HG03175 (cell line): ENCODE measurements around the gene STOX1.
"Not testable (repeated sequence)": the region's sequence is repeated elsewhere in the genome, so short reads cannot be mapped to it uniquely, and the experiment has no call there.

Experiments
- ATAC-seq: cut with Tn5 transposase; IDR thresholded peaks from one replicate; pipeline ENCODE4 v1.9.1; 2021; ENCODE audit warnings: mild to moderate bottlenecking, moderate library complexity; ENCODE audit not compliant: unreplicated experiment

Gene STOX1

GRCh38 chr10:68879628-68880027 lies 52.3 kb downstream of the STOX1 start:
- no peak for ATAC-seq

DNA sequence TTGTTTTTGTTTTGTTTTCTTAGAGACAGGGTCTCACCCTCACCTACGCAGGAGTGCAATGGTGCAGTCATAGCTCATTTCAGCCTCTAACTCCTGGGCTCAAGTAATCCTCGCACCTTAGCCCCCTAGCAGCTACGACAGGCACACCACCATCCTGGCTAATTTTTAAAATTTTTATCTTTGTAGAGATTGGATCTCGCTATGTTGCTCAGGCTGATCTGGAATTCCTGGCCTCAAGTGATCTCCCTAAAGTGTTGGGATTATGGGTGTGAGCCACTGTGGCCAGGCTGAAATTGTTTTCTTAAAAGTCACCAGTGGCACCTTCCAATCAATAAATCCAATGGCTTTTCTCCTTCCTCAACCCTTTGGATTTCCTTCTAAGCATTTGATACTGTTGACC lies 52.9 kb downstream of the STOX1 start:
- no peak for ATAC-seq

DNA sequence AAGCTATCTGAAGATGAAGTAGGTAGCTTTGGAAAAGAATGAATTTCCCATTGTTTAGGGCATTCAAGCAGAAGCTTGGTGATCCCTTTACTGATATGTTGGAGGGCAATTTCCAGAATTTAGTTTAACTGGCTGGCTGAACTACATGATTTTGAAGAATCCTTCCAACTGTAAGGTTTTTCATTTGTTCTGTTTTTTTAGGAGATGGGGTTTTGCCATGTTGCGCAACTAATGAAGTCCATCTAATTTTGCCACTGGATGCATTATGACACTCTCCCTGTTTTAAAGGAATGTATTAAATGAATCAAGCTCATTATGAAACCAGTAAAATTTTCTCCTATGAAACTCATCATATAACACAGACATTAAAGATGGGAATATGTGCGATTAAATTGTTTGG lies 67.7 kb downstream of the STOX1 start:
- no peak for ATAC-seq

DNA sequence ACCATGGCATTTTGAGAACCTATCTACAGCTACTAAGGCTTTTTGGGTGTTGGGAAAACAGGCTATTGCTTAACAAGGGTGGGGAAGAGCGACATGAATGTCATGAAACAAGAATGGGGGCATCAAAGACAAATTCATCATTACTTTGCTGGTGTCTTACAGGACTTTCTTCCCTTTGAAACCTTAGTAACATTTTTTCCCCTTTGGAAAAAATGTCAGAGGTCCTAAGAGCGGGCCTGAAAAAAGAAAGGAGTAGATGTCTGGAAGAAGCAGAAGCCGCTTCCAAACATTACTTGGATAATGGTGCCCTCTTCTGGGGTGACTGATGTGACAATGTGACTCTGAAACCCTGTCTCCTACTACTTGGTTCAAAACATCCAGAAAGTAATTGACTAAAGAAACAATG lies 70.0 kb downstream of the STOX1 start:
- ATAC-seq = no peak

DNA sequence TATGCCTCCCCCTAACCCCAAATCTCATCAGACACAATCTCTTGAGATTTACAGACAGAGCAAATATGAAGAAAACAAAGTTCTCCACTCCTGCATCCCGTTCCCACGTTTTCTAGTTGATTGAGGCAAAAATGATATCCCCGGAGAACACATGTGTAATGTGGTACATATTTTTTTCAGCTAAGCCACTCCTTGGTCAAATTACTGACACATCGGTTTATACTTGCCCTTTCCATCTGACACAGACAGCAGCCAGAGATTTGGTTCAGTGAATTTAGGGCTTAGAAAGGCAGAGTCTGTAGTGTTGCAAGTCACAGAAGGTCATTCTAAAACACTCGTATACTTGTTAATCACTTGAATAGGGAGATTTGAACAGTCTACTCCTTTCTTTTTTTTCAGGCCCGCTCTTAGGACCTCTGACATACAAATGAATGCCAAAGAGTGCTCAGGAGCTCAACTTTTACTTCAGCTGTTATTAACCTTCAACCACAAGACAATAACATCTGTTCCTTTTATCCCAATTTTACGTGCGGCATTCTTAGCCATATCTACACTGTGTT lies 71.9 kb downstream of the STOX1 start:
- ATAC-seq = no peak

GRCh38 chr10:68900427-68901104 lies 73.2 kb downstream of the STOX1 start:
- peak; percentile 34 for ATAC-seq

GRCh38 chr10:68901105-68901927 lies 74.0 kb downstream of the STOX1 start, which contains the start of gene DDX50:
Gene DDX50, plus strand, starts transcription at chr10:68901315. Its CDS starts 70 bp downstream, at chr10:68901385.
- peak; percentile 98 for ATAC-seq

GRCh38 chr10:68902382-68902781 lies 75.1 kb downstream of the STOX1 start:
- no peak for ATAC-seq

DNA sequence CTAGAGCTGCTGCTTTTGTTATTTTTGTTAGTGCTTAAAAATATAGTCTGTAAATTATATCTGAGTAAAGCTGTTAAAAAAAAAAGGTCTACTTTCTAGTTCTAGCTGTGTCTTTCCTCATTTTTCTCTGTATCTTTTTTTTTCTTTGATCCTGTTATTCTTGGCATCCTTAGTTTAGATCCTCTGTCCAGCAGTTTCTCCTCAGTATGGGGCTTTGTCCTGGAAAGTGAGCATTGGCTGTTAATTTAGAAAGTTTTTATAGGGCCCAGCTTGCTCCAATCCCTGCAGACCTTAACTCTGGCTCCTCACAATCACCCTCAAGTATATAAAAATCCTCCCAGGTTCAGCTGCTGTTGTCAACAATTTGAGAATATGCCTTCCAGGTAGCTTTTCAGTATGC lies 97.3 kb downstream of the STOX1 start:
- no peak for ATAC-seq

DNA sequence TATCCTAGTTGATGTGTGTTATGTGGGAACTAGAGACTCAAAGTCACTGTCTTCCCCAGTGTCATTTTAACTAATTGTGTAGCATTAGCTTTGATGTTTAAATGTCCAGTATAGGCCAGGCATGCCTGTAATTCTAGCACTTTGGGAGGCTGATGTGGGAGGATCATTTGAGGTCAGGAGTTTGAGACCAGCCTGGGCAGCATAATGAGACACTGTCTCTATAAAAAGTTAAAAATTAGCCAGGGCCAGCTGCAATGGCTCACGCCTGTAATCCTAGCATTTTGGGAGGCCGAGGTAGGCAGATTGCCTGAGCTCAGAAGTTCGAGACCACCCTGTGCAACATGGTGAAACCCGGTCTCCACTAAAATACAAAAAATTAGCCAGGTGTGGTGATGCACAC lies 98.2 kb downstream of the STOX1 start:
- ATAC-seq = no peak

DNA sequence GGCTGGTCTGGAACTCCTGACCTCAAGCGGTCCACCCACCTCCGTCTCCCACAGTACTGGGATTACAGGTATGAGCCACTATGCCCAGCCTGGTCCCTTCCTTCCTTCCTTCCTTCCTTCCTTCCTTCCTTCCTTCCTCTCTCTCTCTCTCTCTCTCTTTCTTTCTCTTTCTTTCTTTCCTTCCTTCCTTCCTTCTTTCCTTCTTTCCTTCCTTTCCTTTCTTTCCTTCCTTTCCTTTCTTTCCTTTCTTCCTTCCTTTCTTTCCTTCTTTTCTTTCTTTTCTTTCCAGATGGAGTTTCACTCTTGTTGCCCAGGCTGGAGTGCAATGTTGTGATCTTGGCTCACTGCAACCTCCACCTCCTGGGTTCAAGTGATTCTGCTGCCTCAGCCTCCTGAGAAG lies 101.8 kb downstream of the STOX1 start:
- not testable (repeated sequence) for ATAC-seq

DNA sequence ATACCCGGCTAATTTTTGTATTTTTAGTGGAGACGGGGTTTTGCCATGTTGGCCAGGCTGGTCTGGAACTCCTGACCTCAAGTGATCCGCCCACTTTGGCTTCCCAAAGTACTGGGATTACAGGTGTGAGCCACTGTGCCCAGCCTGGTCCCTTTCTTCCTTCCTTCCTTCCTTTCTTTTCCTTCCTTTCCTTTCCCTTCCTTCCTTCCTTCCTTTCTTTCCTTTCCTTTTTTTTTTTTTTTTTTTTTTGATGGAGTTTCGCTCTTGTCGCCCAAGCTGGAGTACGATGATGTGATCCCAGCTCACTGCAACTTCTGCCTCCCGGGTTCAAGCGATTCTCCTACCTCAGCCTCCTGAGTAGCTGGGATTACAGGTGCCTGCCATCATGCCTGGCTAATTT lies 102.6 kb downstream of the STOX1 start:
- not testable (repeated sequence) for ATAC-seq

DNA sequence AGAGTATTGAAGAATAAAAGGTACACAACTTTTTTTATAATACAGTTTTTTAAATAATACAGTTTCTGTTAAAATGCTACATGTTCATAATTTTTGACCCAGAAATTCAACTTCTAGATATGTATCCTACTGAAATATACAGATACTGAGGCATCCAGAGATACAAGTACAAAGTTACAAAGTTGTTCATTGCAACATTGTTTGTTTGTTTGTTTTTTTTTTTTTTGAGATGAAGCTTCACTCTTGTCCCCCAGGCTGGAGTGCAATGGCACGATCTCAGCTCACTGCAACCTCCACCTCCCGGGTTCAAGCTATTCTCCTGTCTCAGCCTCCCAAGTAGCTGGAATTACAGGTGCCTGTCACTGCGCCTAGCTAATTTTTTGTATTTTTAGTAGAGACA lies 105.5 kb downstream of the STOX1 start:
- ATAC-seq = not testable (repeated sequence)

- no peak for ATAC-seq
Measured at GRCh38 chr10:68934994-68935393, 107.7 kb downstream of the STOX1 start.

DNA sequence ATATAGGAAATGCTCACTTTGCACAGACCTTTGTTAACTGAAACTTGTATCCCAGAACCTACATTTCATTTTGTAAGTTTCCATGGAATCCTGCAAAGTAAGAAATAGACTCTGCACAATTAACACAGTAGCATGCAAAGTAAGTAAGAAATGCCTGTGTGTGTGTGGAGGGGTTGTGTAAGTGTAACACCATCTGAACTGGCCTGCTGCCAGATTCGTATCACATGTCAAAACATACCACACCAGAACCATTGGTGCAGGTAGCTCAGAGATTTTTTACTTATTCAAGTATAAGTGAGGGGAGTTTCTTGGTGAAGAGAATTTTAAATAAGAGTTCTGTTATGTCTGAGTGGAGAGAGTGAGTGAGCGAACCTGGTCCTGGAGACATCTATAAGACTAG lies 110.8 kb downstream of the STOX1 start:
- no peak for ATAC-seq

- no peak for ATAC-seq
Measured at GRCh38 chr10:68938884-68939283, 111.6 kb downstream of the STOX1 start.

GRCh38 chr10:68940917-68941316 lies 113.6 kb downstream of the STOX1 start:
- ATAC-seq = not testable (repeated sequence)
